HepG2 (cell line): Measurements from ENCODE around the gene YIPF3. TPM values are rescaled to one million over a fixed set of nuclear protein-coding genes. Genes with fewer than 3 reads are reported as not detected.

Source experiments
- BCL6 ChIP-seq: IDR thresholded peaks from 2 replicates; pipeline ENCODE4 v1.6.1; 2016; ENCODE audit warnings: missing genetic modification reagents, missing compliant biosample characterization
- CREB3 ChIP-seq: sonication (generic); formaldehyde crosslinking; IDR thresholded peaks from 2 replicates; pipeline ENCODE4 v1.5.0; 2020; ENCODE audit warnings: missing genetic modification reagents
- HHEX ChIP-seq: IDR thresholded peaks from 2 replicates; pipeline ENCODE4 v1.6.1; 2016; ENCODE audit warnings: control low read depth
- KDM5A ChIP-seq: fragments of 200-600 bp; sonication (generic); IDR thresholded peaks from 2 replicates; pipeline ENCODE4 v1.7.0; 2018; ENCODE audit warnings: antibody characterized with exemption, mild to moderate bottlenecking, low read length, borderline replicate concordance
- MZF1 ChIP-seq: sonication (generic); formaldehyde crosslinking; IDR thresholded peaks from 2 replicates; pipeline ENCODE4 v1.8.1; 2023; ENCODE audit warnings: mild to moderate bottlenecking, missing genetic modification reagents, borderline replicate concordance
- NFE2L1 ChIP-seq: sonication (generic); formaldehyde crosslinking; IDR thresholded peaks from 2 replicates; pipeline ENCODE4 v1.4.0; 2020; ENCODE audit warnings: missing genetic modification reagents, mild to moderate bottlenecking, borderline replicate concordance
- POLR2AphosphoS2 ChIP-seq: IDR thresholded peaks from 2 replicates; pipeline ENCODE4 v1.6.1; 2011; ENCODE audit warnings: low read depth, low read length, improper control_type of control experiment
- REXO4 ChIP-seq: sonication (generic); formaldehyde crosslinking; IDR thresholded peaks from 2 replicates; pipeline ENCODE4 v1.8.0; 2022; ENCODE audit warnings: missing genetic modification reagents, mild to moderate bottlenecking, borderline replicate concordance
- RFXANK ChIP-seq: IDR thresholded peaks from 2 replicates; pipeline ENCODE4 v1.6.1; 2016
- SP140L ChIP-seq: sonication (generic); formaldehyde crosslinking; IDR thresholded peaks from 2 replicates; pipeline ENCODE4 v1.4.0; 2020; ENCODE audit warnings: missing genetic modification reagents, borderline replicate concordance
- TAF1 ChIP-seq: sonication (generic); formaldehyde crosslinking; IDR thresholded peaks from 2 replicates; pipeline ENCODE4 v1.4.0; 2020; ENCODE audit warnings: missing genetic modification reagents
- TIGD3 ChIP-seq: sonication (generic); formaldehyde crosslinking; IDR thresholded peaks from 2 replicates; pipeline ENCODE4 v1.5.1; 2020; ENCODE audit warnings: mild to moderate bottlenecking, missing genetic modification reagents, borderline replicate concordance
- ZNF253 ChIP-seq: sonication (generic); formaldehyde crosslinking; IDR thresholded peaks from 2 replicates; pipeline ENCODE4 v1.8.0; 2022; ENCODE audit warnings: mild to moderate bottlenecking, missing genetic modification reagents, borderline replicate concordance
- ZNF512 ChIP-seq: sonication (generic); formaldehyde crosslinking; IDR thresholded peaks from 2 replicates; pipeline ENCODE4 v1.4.0; 2020; ENCODE audit warnings: mild to moderate bottlenecking, missing genetic modification reagents
- ZNF589 ChIP-seq: sonication (generic); formaldehyde crosslinking; conservative IDR thresholded peaks from 2 replicates; pipeline ENCODE4 v1.8.0; 2022; ENCODE audit warnings: mild to moderate bottlenecking, moderate library complexity, missing genetic modification reagents
- ZNF607 ChIP-seq: sonication (generic); formaldehyde crosslinking; IDR thresholded peaks from 2 replicates; pipeline ENCODE4 v1.5.1; 2020; ENCODE audit warnings: missing genetic modification reagents, mild to moderate bottlenecking, borderline replicate concordance
- ZNF703 ChIP-seq: sonication (generic); formaldehyde crosslinking; IDR thresholded peaks from 2 replicates; pipeline ENCODE4 v1.5.1; 2020; ENCODE audit warnings: missing genetic modification reagents, mild to moderate bottlenecking, moderate library complexity, borderline replicate concordance
- ZNF740 ChIP-seq: sonication (generic); formaldehyde crosslinking; IDR thresholded peaks from 2 replicates; pipeline ENCODE4 v1.4.0; 2020; ENCODE audit warnings: missing genetic modification reagents
- ZNF775 ChIP-seq: sonication (generic); formaldehyde crosslinking; IDR thresholded peaks from 2 replicates; pipeline ENCODE4 v1.4.0; 2020; ENCODE audit warnings: missing genetic modification reagents, mild to moderate bottlenecking, moderate library complexity, borderline replicate concordance
- ZNF781 ChIP-seq: sonication (generic); formaldehyde crosslinking; IDR thresholded peaks from 2 replicates; pipeline ENCODE4 v1.5.1; 2020; ENCODE audit warnings: borderline replicate concordance, mild to moderate bottlenecking, missing genetic modification reagents; ENCODE audit errors: not compliant biosample characterization
- ZNF788 ChIP-seq: sonication (generic); formaldehyde crosslinking; IDR thresholded peaks from 2 replicates; pipeline ENCODE4 v1.5.0; 2020; ENCODE audit warnings: mild to moderate bottlenecking, missing genetic modification reagents, borderline replicate concordance
- ZNF816 ChIP-seq: sonication (generic); formaldehyde crosslinking; IDR thresholded peaks from 2 replicates; pipeline ENCODE4 v1.8.0; 2022; ENCODE audit warnings: missing genetic modification reagents, mild to moderate bottlenecking, borderline replicate concordance
- ZSCAN20 ChIP-seq: sonication (generic); formaldehyde crosslinking; IDR thresholded peaks from 2 replicates; pipeline ENCODE4 v1.4.0; 2020; ENCODE audit warnings: missing genetic modification reagents, mild to moderate bottlenecking, borderline replicate concordance
- polyA plus RNA-seq, 8 experiments: library from polyadenylated mRNA; depleted of rRNA in 3 of 8; stranded (reverse) in 7 of 8; unstranded in 1 of 8; fragments of >200 nt; fragmentation: Illumina TruSeq in 4 of 8; extraction: Trizol in 4 of 8; gene quantifications; 2 replicates each; pipeline versions ENCODE4 v1.2.1 to v1.2.3, GENCODE V29; 2011 to 2016; ENCODE audit warnings: low read depth in 4 of 8, missing spikeins in 1 of 8, mixed read lengths in 1 of 8; ENCODE audit not compliant: insufficient read depth in 1 of 8
- total RNA-seq, 5 experiments: library from RNA; depleted of rRNA; stranded (reverse); fragments of >200 nt; fragmentation: Illumina TruSeq; extraction: Trizol; gene quantifications; 2 replicates each; pipeline ENCODE4 v1.2.3, GENCODE V29; 2016; ENCODE audit warnings: low read depth in 1 of 5
- TF ChIP-seq, protein P1 (sequence below): sonication (generic); formaldehyde crosslinking; conservative IDR thresholded peaks from 2 replicates; pipeline ENCODE4 v1.8.0; 2022; ENCODE audit warnings: mild to moderate bottlenecking, moderate library complexity, missing genetic modification reagents

Gene YIPF3
- total and polyA plus RNA-seq, 2 of the 13 experiments (the other 11 are each of a cell fraction or from before 2014, with no cell fraction given): 107 to 206 TPM

DNA sequence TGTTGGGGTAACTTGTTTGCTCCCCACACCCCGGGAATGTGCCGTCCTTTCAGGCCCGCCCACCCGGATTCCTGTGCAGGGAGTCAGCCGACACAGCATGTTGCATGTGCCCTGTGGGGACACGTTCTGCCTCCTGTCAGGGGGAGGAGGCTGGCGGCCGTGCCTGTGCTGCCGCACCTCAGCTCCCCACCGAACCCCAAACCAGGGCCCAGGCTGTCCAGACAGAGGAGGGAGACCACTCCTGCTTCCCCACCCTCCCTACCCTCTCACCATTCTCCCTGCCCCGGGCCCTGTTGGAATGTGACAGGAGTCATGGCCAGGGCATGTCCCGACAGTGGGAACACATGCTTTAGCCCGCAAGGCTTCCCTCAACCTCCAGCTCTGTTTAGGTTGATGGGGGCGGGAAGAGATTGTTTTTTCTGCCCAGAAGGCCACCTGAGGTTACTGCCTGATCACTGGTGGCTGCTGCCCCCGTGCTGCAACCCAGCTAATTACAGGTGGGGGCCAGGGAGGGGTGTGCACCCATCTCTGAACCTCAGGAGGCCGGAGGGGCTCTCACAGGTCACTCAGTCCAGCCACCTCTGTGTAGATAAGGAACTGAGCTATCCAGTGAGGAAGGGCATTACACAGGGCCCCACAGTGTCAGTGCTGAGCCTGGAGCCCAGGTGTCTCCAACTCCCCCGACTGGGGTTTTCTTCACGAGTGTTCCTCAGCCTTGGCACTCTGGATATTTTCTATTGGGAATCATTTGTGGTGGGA lies 20.2 kb downstream of the YIPF3 start (continued):
- no peak for TF ChIP-seq CREB3
- TF ChIP-seq NFE2L1 (CRISPR knock-in tag): no peak
- TF ChIP-seq RFXANK: no peak
- TF ChIP-seq ZNF788 (CRISPR knock-in tag): peak; percentile 47; the same call in 1 of the 2 replicates
- no peak for TF ChIP-seq ZNF781 (CRISPR knock-in tag)
- 0 out of 2 replicates have a peak, but pooled peaks have one; percentile 16 for TF ChIP-seq TIGD3 (CRISPR knock-in tag)
- no peak for TF ChIP-seq ZNF589
- TF ChIP-seq BCL6 (CRISPR knock-in tag): 0 out of 2 replicates have a peak, but pooled peaks have one; percentile 28
- no peak for TF ChIP-seq REXO4 (CRISPR knock-in tag)
- TF ChIP-seq ZNF512 (CRISPR knock-in tag): no peak
- TF ChIP-seq ZNF253 (CRISPR knock-in tag): no peak
- TF ChIP-seq ZNF775 (CRISPR knock-in tag): no peak
- no peak for TF ChIP-seq ZNF703 (CRISPR knock-in tag)
- TF ChIP-seq ZNF816 (CRISPR knock-in tag): no peak
- no peak for TF ChIP-seq KDM5A
- TF ChIP-seq, protein P1, sequence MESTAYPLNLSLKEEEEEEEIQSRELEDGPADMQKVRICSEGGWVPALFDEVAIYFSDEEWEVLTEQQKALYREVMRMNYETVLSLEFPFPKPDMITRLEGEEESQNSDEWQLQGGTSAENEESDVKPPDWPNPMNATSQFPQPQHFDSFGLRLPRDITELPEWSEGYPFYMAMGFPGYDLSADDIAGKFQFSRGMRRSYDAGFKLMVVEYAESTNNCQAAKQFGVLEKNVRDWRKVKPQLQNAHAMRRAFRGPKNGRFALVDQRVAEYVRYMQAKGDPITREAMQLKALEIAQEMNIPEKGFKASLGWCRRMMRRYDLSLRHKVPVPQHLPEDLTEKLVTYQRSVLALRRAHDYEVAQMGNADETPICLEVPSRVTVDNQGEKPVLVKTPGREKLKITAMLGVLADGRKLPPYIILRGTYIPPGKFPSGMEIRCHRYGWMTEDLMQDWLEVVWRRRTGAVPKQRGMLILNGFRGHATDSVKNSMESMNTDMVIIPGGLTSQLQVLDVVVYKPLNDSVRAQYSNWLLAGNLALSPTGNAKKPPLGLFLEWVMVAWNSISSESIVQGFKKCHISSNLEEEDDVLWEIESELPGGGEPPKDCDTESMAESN: no peak
- TF ChIP-seq TAF1 (CRISPR knock-in tag): peak; percentile 12; the same call in 1 of the 2 replicates
- TF ChIP-seq ZNF607 (CRISPR knock-in tag): no peak
- no peak for TF ChIP-seq ZSCAN20
- TF ChIP-seq MZF1 (CRISPR knock-in tag): no peak
- 0 out of 2 replicates have a peak, but pooled peaks have one; percentile 35 for TF ChIP-seq ZNF740 (CRISPR knock-in tag)
- no peak for TF ChIP-seq HHEX (CRISPR knock-in tag)
- TF ChIP-seq SP140L (CRISPR knock-in tag): no peak
- no peak for TF ChIP-seq POLR2AphosphoS2
